A549 (cell line): ENCODE measurements around the gene RASSF4. TPM values are rescaled to one million over a fixed set of nuclear protein-coding genes. Genes with fewer than 3 reads are reported as not detected.
A peak's percentile ranks its signal among the peaks of the same experiment; 100 is the strongest.

Source experiments
- ATAC-seq, 2 experiments: fragments of 200-7000 bp in 1 of 2; fragments of >200 bp in 1 of 2; cut with Nextera tagmentation in 1 of 2; cut with Tn5 transposase in 1 of 2; 3 replicates each; pipeline versions ENCODE4 v1.8.0 to v1.9.1; 2018 to 2020; ENCODE audit warnings: mild to moderate bottlenecking in 1 of 2, moderate library complexity in 1 of 2
- CTCF ChIA-PET: fragments of 300-600 bp; sonication (Branson Sonifier 250); formaldehyde crosslinking; extraction: SDS; loops from one replicate; lab custom pipeline; 2021; ENCODE audit warnings: antibody characterized with exemption, inconsistent platforms; lab: Yijun Ruan, JAX
- POLR2A ChIA-PET: fragments of 350-600 bp; formaldehyde crosslinking; extraction: SDS; loops from one replicate; lab custom pipeline; 2021; ENCODE audit warnings: antibody characterized with exemption, inconsistent platforms; lab: Yijun Ruan, JAX
- DNase-seq, 2 experiments: peaks; one replicate each; pipeline versions ENCODE4 v3.0.0 to v3.0.0-alpha.2; 2011 to 2016; ENCODE audit warnings: low read depth in 1 of 2, low spot score in 1 of 2
- FAIRE-seq: peaks from 2 replicates; lab custom pipeline; 2011; peaks lifted over from hg19 to GRCh38; lab: Jason Lieb, UNC
- H3K27ac ChIP-seq, 2 experiments: fragments of >200 bp; sonication (Bioruptor Twin); formaldehyde crosslinking; 3 replicates each; pipeline ENCODE4 v1.5.1; 2016 to 2017
- H3K4me1 ChIP-seq: fragments of >200 bp; sonication (Bioruptor Twin); formaldehyde crosslinking; 3 replicates; pipeline ENCODE4 v1.6.1; 2016
- H3K4me2 ChIP-seq: fragments of >200 bp; sonication (Bioruptor Twin); formaldehyde crosslinking; 3 replicates; pipeline ENCODE4 v1.6.1; 2016
- H3K4me3 ChIP-seq: fragments of >200 bp; sonication (Bioruptor Twin); formaldehyde crosslinking; 3 replicates; pipeline ENCODE4 v1.5.1; 2016
- H3K9me3 ChIP-seq: fragments of >200 bp; sonication (Bioruptor Twin); formaldehyde crosslinking; 3 replicates; pipeline ENCODE4 v1.6.1; 2016
- BCL3 ChIP-seq: fragments of >200 bp; sonication (Bioruptor Twin); formaldehyde crosslinking; IDR thresholded peaks from 3 replicates; pipeline ENCODE4 v1.6.1; 2016
- CBX8 ChIP-seq: fragments of 200-600 bp; sonication (generic); IDR thresholded peaks from 2 replicates; pipeline ENCODE4 v1.6.1; 2016
- CHD2 ChIP-seq: fragments of 150-350 bp; IDR thresholded peaks from 2 replicates; pipeline ENCODE4 v1.6.1; 2014; ENCODE audit warnings: low read length; ENCODE audit not compliant: partially characterized antibody
- CTCF ChIP-seq: fragments of >200 bp; sonication (Bioruptor Twin); formaldehyde crosslinking; IDR thresholded peaks from 3 replicates; pipeline ENCODE4 v1.5.1; 2016
- EHF ChIP-seq: fragments of 250-450 bp; sonication (Bioruptor Pico); IDR thresholded peaks from 2 replicates; pipeline ENCODE4 v1.5.0; 2020; ENCODE audit warnings: mild to moderate bottlenecking
- ESRRA ChIP-seq: fragments of 150-350 bp; IDR thresholded peaks from 2 replicates; pipeline ENCODE4 v1.6.1; 2014; ENCODE audit warnings: mild to moderate bottlenecking, low read length, borderline replicate concordance
- HMGXB4 ChIP-seq: fragments of 250-450 bp; sonication (Bioruptor Pico); IDR thresholded peaks from 2 replicates; pipeline ENCODE4 v1.5.0; 2021; ENCODE audit warnings: mild to moderate bottlenecking, moderate library complexity, borderline replicate concordance
- HOXB5 ChIP-seq: fragments of 250-450 bp; sonication (Bioruptor Pico); IDR thresholded peaks from 2 replicates; pipeline ENCODE4 v1.5.0; 2020; ENCODE audit warnings: mild to moderate bottlenecking, moderate library complexity
- KDM1A ChIP-seq: fragments of 200-600 bp; sonication (generic); IDR thresholded peaks from 2 replicates; pipeline ENCODE4 v1.6.1; 2016; ENCODE audit warnings: low read depth, mild to moderate bottlenecking
- MAFK ChIP-seq: fragments of 450-650 bp; IDR thresholded peaks from 2 replicates; pipeline ENCODE4 v1.6.1; 2014; ENCODE audit not compliant: partially characterized antibody
- MAX ChIP-seq: IDR thresholded peaks from 2 replicates; pipeline ENCODE4 v1.6.1; 2012
- NFE2L2 ChIP-seq: fragments of 150-350 bp; conservative IDR thresholded peaks from 2 replicates; pipeline ENCODE4 v1.6.1; 2014; ENCODE audit warnings: low read length
- NPAS2 ChIP-seq: fragments of 250-450 bp; sonication (Bioruptor Pico); IDR thresholded peaks from 2 replicates; pipeline ENCODE4 v1.8.0; 2022; ENCODE audit warnings: mild to moderate bottlenecking, moderate library complexity, borderline replicate concordance
- PHF8 ChIP-seq: fragments of 200-600 bp; sonication (generic); IDR thresholded peaks from 2 replicates; pipeline ENCODE4 v1.6.1; 2016; ENCODE audit warnings: low read depth, mild to moderate bottlenecking, antibody characterized with exemption, moderate library complexity, borderline replicate concordance
- POLR2A ChIP-seq: IDR thresholded peaks from 2 replicates; pipeline ENCODE4 v1.6.1; 2012; ENCODE audit warnings: mild to moderate bottlenecking, low read length
- RAD21 ChIP-seq, 2 experiments: fragments of >200 bp in 1 of 2; sonication (Bioruptor Twin) in 1 of 2; formaldehyde crosslinking in 1 of 2; IDR thresholded peaks in 1 of 2; conservative IDR thresholded peaks in 1 of 2; 2 replicates in 1 of 2; 3 replicates in 1 of 2; pipeline ENCODE4 v1.6.1; 2012 to 2018; ENCODE audit warnings: inconsistent platforms in 1 of 2
- RARB ChIP-seq: fragments of 250-450 bp; sonication (Bioruptor Pico); IDR thresholded peaks from 2 replicates; pipeline ENCODE4 v1.8.0; 2021; ENCODE audit warnings: mild to moderate bottlenecking, moderate library complexity
- RCOR1 ChIP-seq: fragments of 150-350 bp; IDR thresholded peaks from 2 replicates; pipeline ENCODE4 v1.6.1; 2014; ENCODE audit warnings: antibody characterized with exemption, low read length, low read depth
- RFX5 ChIP-seq: fragments of 450-650 bp; IDR thresholded peaks from 2 replicates; pipeline ENCODE4 v1.7.1; 2014; ENCODE audit warnings: antibody characterized with exemption, mild to moderate bottlenecking, moderate library complexity
- SREBF2 ChIP-seq: fragments of 450-650 bp; IDR thresholded peaks from 2 replicates; pipeline ENCODE4 v1.6.1; 2014; ENCODE audit warnings: mild to moderate bottlenecking, moderate library complexity
- ZC3H11A ChIP-seq: fragments of 450-650 bp; IDR thresholded peaks from 2 replicates; pipeline ENCODE4 v1.6.1; 2014; ENCODE audit warnings: antibody characterized with exemption, mild to moderate bottlenecking
- ZSCAN20 ChIP-seq: fragments of 250-450 bp; sonication (Bioruptor Pico); IDR thresholded peaks from 2 replicates; pipeline ENCODE4 v1.8.0; 2022; ENCODE audit warnings: mild to moderate bottlenecking, moderate library complexity
- WGBS: methylation state at CpG from one replicate; pipeline ENCODE4 v1.1.6; 2017; ENCODE audit errors: missing lambda C conversion rate; 5-methylcytosine and 5-hydroxymethylcytosine counted together
- polyA plus RNA-seq, 4 experiments: library from polyadenylated mRNA; depleted of rRNA in 3 of 4; stranded (reverse); fragments of >200 nt; fragmentation: RNase III in 1 of 4; extraction: RNeasy Plus Mini Kit Qiagen cat#74134 plus additional on column Dnase treatment in 1 of 4; gene quantifications; 2 replicates in 3 of 4; 3 replicates in 1 of 4; pipeline ENCODE4 v1.2.3, GENCODE V29; 2011 to 2017

RASSF4 gene
- polyA plus RNA-seq, 2 of the 4 experiments (the other 2 are of a cell fraction): 1.9 to 2.2 TPM

- H3K27ac ChIP-seq: no peak overlapping the region
- peak; percentile 67 for TF ChIP-seq MAFK
- TF ChIP-seq ZC3H11A: no peak
- H3K4me1 ChIP-seq: 0 out of 3 replicates have a peak, but pooled peaks cover 3% of the 10 kb centered on the region
- ChIA-PET POLR2A (no interaction called here), CTCF (interaction anchor here (0.7 to 3.2 kb wide), 6 partner anchors 8 to 1028 kb away, joined by 3 to 10 read pairs (median 4); no protein-coding TSS in a partner anchor)
- ATAC-seq (no peak), FAIRE-seq (no peak), DNase-seq (no peak)
- WGBS: 91% methylated on average over 10 of the region's 10 CpGs
- no peak overlapping the region for H3K4me3 ChIP-seq
- H3K9me3 ChIP-seq: peaks cover 50% of the 10 kb centered on the region
- no peak overlapping the region for H3K4me2 ChIP-seq
Measured at GRCh38 chr10:45003432-45004000, 43.9 kb downstream of the RASSF4 start.

GRCh38 chr10:45004661-45005060, 45.1 kb downstream of the RASSF4 start:
- WGBS: 71% methylated on average over 3 of the region's 3 CpGs
- ChIA-PET CTCF (interaction anchor here (1.4 to 3.2 kb wide), 3 partner anchors 9 to 231 kb away, joined by 5 to 10 read pairs (median 9); no protein-coding TSS in a partner anchor), POLR2A (no interaction called here)
- Histone ChIP-seq H3K9me3 (peaks cover 50% of the 10 kb centered on the region), H3K4me1 (0 out of 3 replicates have a peak, but pooled peaks cover 3% of the 10 kb centered on the region), H3K27ac (no peak overlapping the region), H3K4me3 (no peak overlapping the region), H3K4me2 (no peak overlapping the region)
- TF ChIP-seq POLR2A (no peak), BCL3 (no peak), ZSCAN20 (no peak), KDM1A (no peak), EHF (CRISPR knock-in tag) (no peak), CTCF (no peak), RAD21 (conservative IDR thresholded peaks at IDR 0.05 in 1 of 2, IDR thresholded peaks at IDR 0.05 in 1 of 2) (no peak)
- ATAC-seq (no peak), DNase-seq (no peak), FAIRE-seq (no peak)

GRCh38 chr10:45005284-45005683, 45.7 kb downstream of the RASSF4 start:
- ChIA-PET CTCF (interaction anchor here (1.1 to 3.2 kb wide), 3 partner anchors 10 to 73 kb away, joined by 6 to 10 read pairs (median 9); no protein-coding TSS in a partner anchor), POLR2A (no interaction called here)
- H3K27ac ChIP-seq: no peak overlapping the region
- peaks cover 45% of the 10 kb centered on the region for H3K9me3 ChIP-seq
- 0 out of 3 replicates have a peak, but pooled peaks cover 3% of the 10 kb centered on the region for H3K4me1 ChIP-seq
- no peak overlapping the region for H3K4me2 ChIP-seq
- WGBS: 84% methylated on average over 1 of the region's 1 CpG
- FAIRE-seq (no peak), ATAC-seq (no peak), DNase-seq (no peak)
- no peak overlapping the region for H3K4me3 ChIP-seq
- TF ChIP-seq RFX5 (no peak), ESRRA (no peak), SREBF2 (no peak), HMGXB4 (CRISPR knock-in tag) (no peak), RARB (CRISPR knock-in tag) (no peak), MAX (no peak), CHD2 (no peak), NPAS2 (CRISPR knock-in tag) (no peak), EHF (CRISPR knock-in tag) (no peak), HOXB5 (no peak), CBX8 (no peak), ZC3H11A (no peak), NFE2L2 (no peak), PHF8 (no peak), CTCF (no peak), ZSCAN20 (no peak), RCOR1 (no peak), MAFK (no peak)
